HG02852 (cell line): ENCODE measurements around the gene IL1RAPL1.

Source experiments
- ATAC-seq: cut with Tn5 transposase; IDR thresholded peaks from one replicate; pipeline ENCODE4 v1.9.1; 2021; ENCODE audit warnings: mild to moderate bottlenecking, moderate library complexity; ENCODE audit not compliant: unreplicated experiment

IL1RAPL1 gene

GRCh38 chrX:29962061-29962460 lies 1374.8 kb downstream of the IL1RAPL1 start:
- no peak for ATAC-seq

GRCh38 chrX:29965634-29966033 lies 1378.4 kb downstream of the IL1RAPL1 start:
- ATAC-seq, result no peak

- ATAC-seq, result no peak
Observed at GRCh38 chrX:29992083-29992482, 1404.8 kb downstream of the IL1RAPL1 start.

GRCh38 chrX:30005813-30006212 lies 1418.6 kb downstream of the IL1RAPL1 start:
- no peak for ATAC-seq
